BJ (cell line): ENCODE results near the gene HRH1. TPM values are rescaled to one million over a fixed set of nuclear protein-coding genes. Genes with fewer than 3 reads are reported as not detected.

Experiments used
- CTCF ChIA-PET: fragments of 350-600 bp; formaldehyde crosslinking; extraction: SDS; loops from one replicate; lab custom pipeline; 2021; ENCODE audit warnings: antibody characterized with exemption, inconsistent platforms; lab: Yijun Ruan, JAX
- POLR2A ChIA-PET: fragments of 300-600 bp; sonication (Branson Sonifier 250); formaldehyde crosslinking; extraction: SDS; loops from one replicate; lab custom pipeline; 2021; ENCODE audit warnings: antibody characterized with exemption; lab: Charles Lee
- DNase-seq: peaks from one replicate; pipeline ENCODE4 v3.0.0-alpha.2; 2011; ENCODE audit warnings: low read depth
- H3K27me3 ChIP-seq: 2 replicates; pipeline ENCODE4 v1.6.0; 2011; ENCODE audit warnings: low read length; ENCODE audit not compliant: control insufficient read depth, insufficient read depth
- H3K36me3 ChIP-seq: 2 replicates; pipeline ENCODE4 v1.5.1; 2011; ENCODE audit warnings: low read length; ENCODE audit not compliant: control insufficient read depth, insufficient read depth
- H3K4me3 ChIP-seq: 2 replicates; pipeline ENCODE4 v1.5.1; 2011; ENCODE audit warnings: low read depth, mild to moderate bottlenecking, control low read depth, low read length
- CTCF ChIP-seq: IDR thresholded peaks from 2 replicates; pipeline ENCODE4 v1.5.1; 2011; ENCODE audit warnings: low read depth, mild to moderate bottlenecking, control low read depth, inconsistent platforms, low read length, moderate library complexity; ENCODE audit not compliant: insufficient read depth
- polyA plus RNA-seq: library from polyadenylated mRNA; depleted of rRNA; stranded (reverse); fragments of >200 nt; gene quantifications from 2 replicates; pipeline ENCODE4 v1.2.3, GENCODE V29; 2011

Gene HRH1
- polyA plus RNA-seq, 1 experiment, result 8.8 TPM

- no peak for DNase-seq
- ChIA-PET POLR2A (no interaction called here), CTCF (interaction anchor here (0.5 to 1.5 kb wide), 6 partner anchors 12 to 570 kb away, joined by 3 to 5 read pairs (median 3); partner anchors contain the start of gene HRH1)
- Histone ChIP-seq H3K4me3 (no peak overlapping the region), H3K36me3 (no peaks in the 10 kb centered on the region), H3K27me3 (no peaks in the 10 kb centered on the region)
- 0 out of 2 replicates have a peak, but pooled peaks have one; percentile 12 for TF ChIP-seq CTCF
Observed at GRCh38 chr3:11221818-11222415, 67.6 kb downstream of the HRH1 start.

- ChIA-PET CTCF (interaction anchor here (0.9 kb wide), 1 partner anchor 13 kb away, joined by 4 read pairs; no protein-coding TSS in a partner anchor), POLR2A (no interaction called here)
- H3K27me3 ChIP-seq, result no peaks in the 10 kb centered on the region
Observed at GRCh38 chr3:11224010-11224409, 69.7 kb downstream of the HRH1 start.

GRCh38 chr3:11224870-11225229, 70.6 kb downstream of the HRH1 start:
- H3K36me3 ChIP-seq, result no peaks in the 10 kb centered on the region
- no peak for TF ChIP-seq CTCF
- CTCF ChIA-PET, result interaction anchor here (0.9 kb wide), 1 partner anchor 13 kb away, joined by 4 read pairs; no protein-coding TSS in a partner anchor

More at GRCh38 chr3:11224010-11224409, 69.7 kb downstream of the HRH1 start:
- DNase-seq, result no peak
- Histone ChIP-seq H3K4me3 (no peak overlapping the region), H3K36me3 (no peaks in the 10 kb centered on the region)
- TF ChIP-seq CTCF, result no peak

GRCh38 chr3:11226042-11226370, 71.7 kb downstream of the HRH1 start:
- no peak for DNase-seq
- no peak for TF ChIP-seq CTCF
- POLR2A ChIA-PET, result interaction anchor here (0.6 kb wide), 1 partner anchor 48 kb away, joined by 3 read pairs; no protein-coding TSS in a partner anchor
- H3K4me3 ChIP-seq, result no peak overlapping the region
- H3K27me3 ChIP-seq, result no peaks in the 10 kb centered on the region
- H3K36me3 ChIP-seq, result no peaks in the 10 kb centered on the region
- CTCF ChIA-PET, result interaction anchor here (1.0 to 1.1 kb wide), 2 partner anchors 10 to 71 kb away, joined by 3 to 5 read pairs; partner anchors contain the start of gene HRH1

More at GRCh38 chr3:11224870-11225229, 70.6 kb downstream of the HRH1 start:
- POLR2A ChIA-PET, result no interaction called here
- no peak overlapping the region for H3K4me3 ChIP-seq
- no peaks in the 10 kb centered on the region for H3K27me3 ChIP-seq
- DNase-seq, result no peak

GRCh38 chr3:11228041-11228440, 73.7 kb downstream of the HRH1 start:
- Histone ChIP-seq H3K27me3 (no peaks in the 10 kb centered on the region), H3K4me3 (no peak overlapping the region), H3K36me3 (no peaks in the 10 kb centered on the region)
- ChIA-PET CTCF (interaction anchor here (0.6 to 1.0 kb wide), 2 partner anchors 167 to 1829 kb away, joined by 3 to 5 read pairs; no protein-coding TSS in a partner anchor), POLR2A (no interaction called here)
- TF ChIP-seq CTCF, result no peak
- DNase-seq, result no peak
